ENCODE measurements around the gene KCTD18. TPM values are rescaled to one million over a fixed set of nuclear protein-coding genes. Genes with fewer than 3 reads are reported as not detected.

Gene KCTD18
- polyA plus RNA-seq, 6 donors from 2014 or later: 18.9 to 26.2 (median 22.5) TPM

DNA sequence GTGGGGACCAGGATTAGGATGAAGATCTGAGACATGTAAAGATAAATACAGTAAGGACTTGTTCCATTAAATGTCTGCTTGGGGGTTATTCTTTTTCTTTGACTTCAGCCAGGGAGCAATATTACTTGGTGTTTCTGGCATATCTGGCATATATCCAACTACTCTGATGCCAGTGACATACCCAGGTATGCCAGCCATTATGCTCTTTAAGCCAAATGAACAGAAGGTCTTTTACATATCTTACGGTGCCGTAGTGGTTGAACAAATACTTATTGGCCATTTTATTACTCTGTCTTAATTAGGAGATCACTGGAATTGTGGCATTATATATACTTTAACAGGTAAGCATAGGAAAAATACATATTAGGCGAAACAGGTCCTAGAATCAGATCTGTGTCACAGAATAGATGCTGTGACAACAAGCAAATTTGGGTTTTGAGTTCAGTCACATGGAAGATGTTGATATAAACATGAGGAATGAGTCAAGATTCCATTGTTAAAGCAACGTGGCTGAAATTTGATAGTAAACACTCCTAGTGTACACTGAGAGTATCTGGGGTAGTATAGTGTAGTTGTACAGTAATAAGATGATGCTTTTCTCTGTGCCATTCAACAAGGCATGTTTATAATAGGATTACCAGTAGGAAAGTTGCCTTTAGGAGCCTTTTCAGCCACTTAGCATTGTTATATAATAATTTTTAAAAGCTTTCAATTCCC lies 62.6 kb downstream of the KCTD18 start:
- H3K36me3 Mint-ChIP-seq: no peaks in the 10 kb centered on the region
- no peaks in the 10 kb centered on the region for H3K27me3 Mint-ChIP-seq
- H3K4me3 Mint-ChIP-seq: no peak overlapping the region
- peaks cover 24 to 36% (median 30%) of the 10 kb centered on the region in 3 donors for H3K4me1 Mint-ChIP-seq
- peaks cover 0 to 2% (median 0%) of the 10 kb centered on the region in 7 donors for H3K9me3 Mint-ChIP-seq
- DNase-seq (no peak), ATAC-seq (ENCODE audit: low read depth in 2 of 2) (no peak)
- peak overlapping the region in 1 of 6 donors; percentile 6 for H3K27ac Mint-ChIP-seq

DNA sequence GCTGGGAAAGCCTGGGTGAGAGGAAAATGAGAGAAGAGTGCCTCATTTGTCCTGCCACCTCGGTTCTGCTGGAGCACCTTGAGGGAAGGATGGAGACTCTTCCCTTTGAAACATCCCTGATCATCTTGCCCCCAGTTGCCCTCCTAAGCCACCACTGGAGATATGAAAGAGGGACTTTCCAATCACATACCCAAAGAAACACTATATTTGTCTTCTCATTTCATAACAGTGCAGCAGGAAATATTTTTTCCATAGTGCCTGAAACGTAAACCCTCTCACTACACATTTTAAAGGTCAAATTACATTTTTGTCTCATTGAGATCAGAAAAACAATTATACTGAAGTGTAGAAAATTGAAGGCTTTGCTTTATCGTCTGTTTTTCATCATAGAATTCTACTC lies 63.3 kb downstream of the KCTD18 start:
- Mint-ChIP-seq H3K27me3 (no peaks in the 10 kb centered on the region), H3K4me3 (no peak overlapping the region), H3K4me1 (peaks cover 21 to 31% (median 27%) of the 10 kb centered on the region in 3 donors), H3K9me3 (peaks cover 0 to 2% (median 0%) of the 10 kb centered on the region in 7 donors), H3K36me3 (no peaks in the 10 kb centered on the region), H3K27ac (peak overlapping the region in 1 of 6 donors; percentile 55)
- ATAC-seq (ENCODE audit: low read depth in 2 of 2) (no peak), DNase-seq (no peak)

DNA sequence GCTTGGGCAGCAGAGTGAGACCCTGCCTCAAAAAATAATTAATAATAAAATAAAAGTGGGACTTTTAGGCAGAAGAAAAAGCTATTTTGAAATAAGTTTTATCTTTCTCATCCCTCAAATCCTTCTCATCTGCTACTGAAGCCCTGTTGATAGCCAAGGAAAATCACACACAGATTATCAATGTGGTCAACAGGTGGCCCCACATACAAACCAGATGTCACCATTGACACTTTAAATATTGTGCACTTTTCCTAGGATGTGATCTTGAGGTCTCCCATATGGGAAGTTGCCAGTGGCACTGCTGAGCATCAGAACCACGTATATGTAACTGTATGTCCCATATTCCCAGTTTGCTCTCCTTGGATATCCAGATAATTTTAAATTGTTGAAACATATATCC lies 64.6 kb downstream of the KCTD18 start:
- no peaks in the 10 kb centered on the region for H3K36me3 Mint-ChIP-seq
- peaks cover 12 to 18% (median 16%) of the 10 kb centered on the region in 3 donors for H3K4me1 Mint-ChIP-seq
- no peaks in the 10 kb centered on the region for H3K9me3 Mint-ChIP-seq
- H3K27me3 Mint-ChIP-seq: no peaks in the 10 kb centered on the region
- DNase-seq (no peak), ATAC-seq (ENCODE audit: low read depth in 2 of 2) (no peak)
- peak overlapping the region in 1 of 6 donors; percentile 68 for H3K27ac Mint-ChIP-seq
- H3K4me3 Mint-ChIP-seq: no peak overlapping the region

DNA sequence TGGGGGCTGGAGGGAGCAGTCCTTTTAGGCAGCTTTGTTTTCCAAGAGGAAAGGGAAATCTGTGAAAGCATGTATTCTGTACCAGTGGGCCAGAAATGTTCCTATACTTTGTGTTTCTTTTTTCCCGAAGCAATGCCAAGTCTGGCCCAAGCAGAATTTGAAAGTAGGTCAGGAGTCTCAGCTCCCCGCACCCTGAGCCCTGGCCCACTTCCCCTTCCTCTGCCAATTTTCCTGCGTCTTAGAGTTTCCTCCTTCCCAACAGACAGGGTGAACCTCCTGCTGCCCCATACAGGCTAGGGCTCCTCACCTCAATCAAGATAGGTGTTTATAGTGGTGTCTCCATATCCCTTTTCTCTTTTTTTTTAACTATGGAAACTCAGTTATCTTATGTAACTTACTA lies 65.3 kb downstream of the KCTD18 start:
- H3K9me3 Mint-ChIP-seq: peaks cover 0 to 3% (median 0%) of the 10 kb centered on the region in 7 donors
- ATAC-seq (ENCODE audit: low read depth in 2 of 2): no peak
- DNase-seq: no peak
- peaks cover 6 to 12% (median 11%) of the 10 kb centered on the region in 3 donors for H3K4me1 Mint-ChIP-seq
- no peaks in the 10 kb centered on the region for H3K27me3 Mint-ChIP-seq
- H3K4me3 Mint-ChIP-seq: no peak overlapping the region
- no peaks in the 10 kb centered on the region for H3K36me3 Mint-ChIP-seq
- peak overlapping the region in 2 of 6 donors; percentile 4 to 10 for H3K27ac Mint-ChIP-seq

DNA sequence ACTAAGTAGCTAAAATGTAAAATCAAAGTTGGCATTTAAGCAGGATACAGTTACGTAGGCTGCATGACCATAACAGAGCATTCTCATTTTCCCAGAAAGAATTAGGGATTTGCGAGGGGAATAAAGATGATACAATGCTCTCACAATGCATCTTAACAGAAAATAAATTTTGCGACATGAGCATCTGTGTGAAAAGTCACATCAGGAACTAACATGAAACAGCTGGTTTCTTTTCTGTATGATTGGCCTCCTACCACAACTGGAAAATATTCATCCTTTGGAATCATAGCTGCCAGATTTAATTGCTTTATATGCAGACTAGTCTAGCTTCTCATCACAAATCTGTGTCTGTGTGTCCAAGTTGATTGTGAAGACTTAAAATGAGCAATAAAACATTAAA lies 66.0 kb downstream of the KCTD18 start:
- Mint-ChIP-seq H3K4me1 (peaks cover 6 to 7% (median 7%) of the 10 kb centered on the region in 3 donors), H3K9me3 (peaks cover 0 to 3% (median 0%) of the 10 kb centered on the region in 7 donors), H3K4me3 (no peak overlapping the region), H3K27ac (no peak overlapping the region), H3K27me3 (no peaks in the 10 kb centered on the region), H3K36me3 (no peaks in the 10 kb centered on the region)
- no peak for DNase-seq
- no peak for ATAC-seq (ENCODE audit: low read depth in 2 of 2)

DNA sequence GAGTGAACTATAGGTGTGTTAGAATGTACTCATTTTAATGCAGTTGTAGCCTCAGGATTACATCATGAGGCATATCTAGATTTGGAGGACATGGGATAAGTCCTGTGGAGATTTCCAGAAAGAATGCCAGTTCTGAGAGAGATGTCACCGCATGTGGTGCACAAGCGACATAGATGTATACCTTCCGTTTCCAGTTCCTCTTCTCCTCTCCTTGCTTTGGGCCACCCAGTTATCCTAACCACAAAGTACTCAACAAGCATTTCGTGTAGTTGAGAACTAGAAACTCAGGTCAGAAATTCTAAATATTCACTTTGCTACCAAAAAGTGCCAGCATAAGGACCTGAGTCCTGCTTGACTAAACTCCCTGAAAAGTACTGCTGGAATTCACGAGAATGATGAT lies 66.5 kb downstream of the KCTD18 start:
- Mint-ChIP-seq H3K9me3 (peaks cover 0 to 3% (median 0%) of the 10 kb centered on the region in 7 donors), H3K27me3 (no peaks in the 10 kb centered on the region), H3K27ac (no peak overlapping the region), H3K4me1 (peaks cover under 1 to 2% (median 1%) of the 10 kb centered on the region in 3 donors), H3K36me3 (no peaks in the 10 kb centered on the region), H3K4me3 (no peak overlapping the region)
- ATAC-seq (ENCODE audit: low read depth in 2 of 2): no peak
- DNase-seq: no peak

DNA sequence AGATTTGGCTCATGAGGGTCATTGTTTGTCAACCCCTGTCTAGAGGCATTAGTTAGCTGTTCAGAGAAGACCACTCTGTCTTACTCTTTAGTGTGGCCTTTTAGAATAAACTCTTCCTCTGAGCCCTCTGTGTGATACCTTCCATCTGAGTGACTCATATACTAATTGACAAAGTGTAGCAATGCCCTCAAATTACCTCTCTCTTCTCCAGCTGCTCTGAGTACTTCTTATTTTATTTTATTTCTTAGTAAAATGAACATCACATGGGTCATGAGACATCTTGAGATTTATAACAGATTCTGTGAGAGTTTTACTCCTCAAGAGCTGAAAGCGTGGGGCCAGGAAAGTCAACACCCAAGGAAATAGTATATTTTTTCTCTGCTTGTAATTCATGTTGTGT lies 67.4 kb downstream of the KCTD18 start:
- H3K27ac Mint-ChIP-seq: no peak overlapping the region
- H3K9me3 Mint-ChIP-seq: peaks cover 0 to 3% (median 0%) of the 10 kb centered on the region in 7 donors
- no peaks in the 10 kb centered on the region for H3K4me1 Mint-ChIP-seq
- DNase-seq: no peak
- H3K36me3 Mint-ChIP-seq: no peaks in the 10 kb centered on the region
- H3K4me3 Mint-ChIP-seq: no peak overlapping the region
- H3K27me3 Mint-ChIP-seq: no peaks in the 10 kb centered on the region
- no peak for ATAC-seq (ENCODE audit: low read depth in 2 of 2)

DNA sequence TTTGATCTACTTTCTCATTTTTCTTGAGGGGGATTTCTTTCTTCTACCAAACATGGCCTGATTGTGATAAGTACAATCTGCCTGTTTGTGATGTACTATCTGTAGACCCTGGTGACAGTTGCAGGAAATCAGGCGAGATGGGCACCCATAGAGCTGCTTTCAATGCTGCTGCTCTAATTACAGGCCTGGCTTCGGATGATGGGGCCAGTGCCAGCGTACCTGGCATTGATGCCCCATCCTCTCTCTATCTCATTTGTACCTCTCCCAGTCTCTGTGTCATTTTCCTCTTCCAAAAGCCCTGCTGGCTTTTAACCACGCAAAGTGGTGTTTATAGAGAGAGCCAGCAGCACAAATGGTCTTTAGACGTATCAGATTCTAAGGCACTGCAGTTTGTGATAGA lies 69.9 kb downstream of the KCTD18 start:
- no peaks in the 10 kb centered on the region for H3K4me1 Mint-ChIP-seq
- H3K27me3 Mint-ChIP-seq: no peaks in the 10 kb centered on the region
- no peaks in the 10 kb centered on the region for H3K36me3 Mint-ChIP-seq
- peak overlapping the region in 1 of 6 donors; percentile 27 for H3K27ac Mint-ChIP-seq
- DNase-seq (no peak), ATAC-seq (ENCODE audit: low read depth in 2 of 2) (no peak)
- H3K9me3 Mint-ChIP-seq: peaks cover 0 to 4% (median 0%) of the 10 kb centered on the region in 7 donors
- H3K4me3 Mint-ChIP-seq: no peak overlapping the region

Other genes starting within 250 kb of the KCTD18 start
- gene SPATS2L, start 203.4 kb downstream of the KCTD18 start, polyA plus RNA-seq (ENCODE audit: low read depth in 6 of 6): 1 to 10 TPM in 2 of 6 donors, under 1 TPM in 1, not detected in 3; 0.33 to 2.8 (median 1.2) TPM
- gene SGO2, start 16.1 kb upstream of the KCTD18 start, polyA plus RNA-seq (ENCODE audit: low read depth in 6 of 6): 1 to 10 TPM in 5 of 6 donors, under 1 TPM in 1; 0.09 to 4.0 (median 2.3) TPM
- under 1 TPM in 1 of 6 donors, not detected in 5; 0.45 TPM for gene AOX1, start 75.9 kb upstream of the KCTD18 start, polyA plus RNA-seq (ENCODE audit: low read depth in 6 of 6)